SU-DHL-6 (cell line): ENCODE data around the gene CEACAM20.

Experiments
- CTCF ChIP-seq: fragments of 200-600 bp; sonication (generic); IDR thresholded peaks from one replicate; pipeline ENCODE4 v1.5.1; 2017; ENCODE audit warnings: antibody characterized with exemption, mild to moderate bottlenecking, low read length, moderate library complexity; ENCODE audit not compliant: insufficient read depth, poor library complexity, severe bottlenecking
- EZH2phosphoT487 ChIP-seq: fragments of 200-600 bp; sonication (generic), shearing (Covaris generic); conservative IDR thresholded peaks from 2 replicates; pipeline ENCODE4 v1.6.1; 2018; ENCODE audit warnings: mild to moderate bottlenecking, antibody characterized with exemption, low read length, moderate library complexity, mixed read lengths

- TF ChIP-seq CTCF (no peak), EZH2phosphoT487 (no peak)
Measured at GRCh38 chr19:44573183-44573582, 43.7 kb upstream of the CEACAM20 start.
